Esophagus squamous epithelium (tissue), 4 donors: ENCODE measurements around the gene SOX6.

Experiments
- CTCF ChIP-seq, 6 experiments: fragments of 450-650 bp in 4 of 6; fragments of 200-600 bp in 2 of 6; sonication (generic) in 2 of 6; IDR thresholded peaks; one replicate each; pipeline ENCODE4 v1.5.1; 2016 to 2019; ENCODE audit warnings: antibody characterized with exemption in 6 of 6, mild to moderate bottlenecking in 4 of 6, moderate library complexity in 4 of 6
- POLR2A ChIP-seq, 4 donors: fragments of 450-650 bp; IDR thresholded peaks; one replicate each; pipeline ENCODE4 v1.6.1; 2017; ENCODE audit warnings: antibody characterized with exemption in 4 of 4, mild to moderate bottlenecking in 4 of 4, moderate library complexity in 3 of 4

GRCh38 chr11:16352707-16353106 is 3.6 kb downstream of the SOX6 start:
- TF ChIP-seq POLR2A (IDR thresholded peaks at IDR 0.05) (no peak), CTCF (IDR thresholded peaks at IDR 0.05) (no peak)
